Stimulated activated CD4-positive, alpha-beta T cell treated with anti-CD3 and anti-CD28 coated beads, Interleukin-2, amount 100 ng/mL, for 24 hours (primary cell): ENCODE data around the gene IHH.
A peak's percentile ranks its signal among the peaks of the same experiment; 100 is the strongest.

Experiments
- DNase-seq, 2 donors: peaks; one replicate each; pipeline ENCODE4 v3.0.0-alpha.2; 2020

The IHH gene

GRCh38 chr2:219060821-219061791, at the start of gene IHH:
Gene IHH (minus strand): TSS chr2:219060921. CDS start chr2:219060467, 454 bp downstream.
- DNase-seq, result peak in 1 of 2 donors; percentile 21

GRCh38 chr2:219109471-219109870, 48.8 kb upstream of the IHH start:
- DNase-seq, result peak; percentile 42 to 49

DNA sequence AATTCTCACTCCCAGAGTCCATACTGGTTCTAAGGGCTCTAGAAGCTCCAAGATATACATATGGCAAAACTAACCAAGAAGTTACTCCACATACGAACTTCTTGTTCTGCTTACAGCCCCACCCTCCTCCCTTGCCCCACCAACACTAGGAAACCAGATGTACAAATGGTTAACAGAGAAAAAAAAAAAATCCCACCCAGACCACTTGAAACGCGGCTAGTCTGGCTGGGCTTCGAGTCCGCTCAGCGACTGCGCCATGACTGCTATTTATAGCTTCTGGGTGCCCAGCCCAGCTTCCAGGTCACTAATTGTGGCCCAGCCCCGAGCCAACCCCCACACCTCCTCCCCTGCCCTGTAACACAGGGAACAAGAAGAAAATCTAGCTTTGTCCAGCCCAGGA, 47.0 kb upstream of the IHH start:
- DNase-seq, result no peak

DNA sequence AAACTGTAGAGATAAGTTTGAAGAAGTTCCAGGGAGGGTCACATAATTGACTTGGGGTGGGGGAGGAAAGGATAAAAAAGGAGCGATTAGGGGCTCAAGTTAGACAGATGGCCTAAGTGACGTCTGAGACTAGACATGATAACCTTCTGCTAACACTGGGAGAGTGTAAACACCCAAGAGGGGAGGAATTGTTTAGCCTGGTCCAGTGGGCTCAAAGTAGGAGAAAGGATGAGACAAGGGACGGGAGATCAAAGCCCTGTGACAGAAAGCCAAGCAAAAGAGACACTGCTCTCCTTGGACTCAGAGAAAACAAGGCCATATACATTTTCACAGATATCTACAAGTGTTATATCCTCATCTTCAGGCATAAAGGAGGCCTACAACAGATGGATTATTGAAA, 45.5 kb upstream of the IHH start:
- DNase-seq, result no peak

DNA sequence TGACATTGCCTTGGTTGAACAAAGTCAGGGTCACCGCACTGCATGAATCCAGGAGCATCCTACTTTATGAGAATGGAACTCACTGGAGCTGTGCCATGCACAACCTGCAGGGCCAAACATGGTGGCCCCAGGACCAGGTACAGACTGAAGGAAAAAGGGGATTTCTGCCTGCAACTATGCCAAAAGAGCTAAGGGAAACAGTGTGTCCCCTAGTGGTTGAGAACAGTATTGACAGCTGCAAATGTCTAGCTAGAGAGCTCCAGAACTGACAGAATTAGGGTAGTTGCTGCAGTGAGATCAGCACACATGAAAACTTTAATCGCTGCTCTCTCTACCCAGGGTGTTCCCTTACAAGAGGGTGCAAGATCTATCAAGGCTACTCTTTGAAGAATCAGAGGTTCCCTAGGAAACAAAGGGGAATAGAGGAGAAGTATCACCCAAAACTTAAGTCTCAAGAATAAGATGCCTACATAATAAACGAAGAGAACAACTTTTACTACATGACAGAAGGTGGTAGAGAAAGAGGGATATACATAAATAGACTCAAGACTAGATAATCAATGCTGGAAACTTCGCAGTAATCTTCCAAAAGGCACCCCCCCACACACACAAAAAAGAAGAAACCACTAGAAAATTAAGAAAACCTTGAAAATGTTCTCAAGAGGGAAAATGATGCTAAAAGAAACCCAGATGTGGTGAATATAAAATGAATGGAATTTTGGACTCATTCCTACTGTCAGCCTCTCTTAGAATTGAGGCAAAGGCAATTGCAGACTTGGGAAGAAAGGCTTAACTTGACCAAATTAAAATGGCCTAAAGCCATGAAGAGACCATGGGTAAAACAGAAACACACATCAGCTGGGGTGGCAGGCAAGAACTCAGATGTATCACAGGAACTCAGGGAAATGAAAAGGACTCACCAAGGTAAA, 43.6 kb upstream of the IHH start:
- peak in 1 of 2 donors; percentile 6 for DNase-seq

DNA sequence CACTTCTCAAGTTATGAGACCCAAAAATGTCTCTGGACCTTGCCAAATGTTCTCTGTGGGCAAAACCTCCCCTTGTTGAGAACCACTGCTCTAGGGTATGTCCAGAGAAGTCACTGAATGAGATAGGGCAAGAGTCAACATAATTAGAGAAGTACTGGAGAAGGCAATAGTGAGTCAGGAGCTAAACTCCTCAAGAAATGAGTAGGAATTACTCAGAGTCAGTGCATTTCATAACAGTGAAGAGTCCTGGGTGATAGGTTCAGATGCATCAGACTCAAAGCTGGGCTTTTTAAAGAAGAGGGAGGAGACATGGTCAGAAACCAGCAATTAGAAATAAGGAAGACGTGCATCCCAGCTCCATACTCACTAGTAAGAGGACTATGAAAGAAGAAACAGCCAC, 38.6 kb upstream of the IHH start:
- DNase-seq, result no peak

GRCh38 chr2:219095406-219095935, 34.8 kb upstream of the IHH start:
- no peak for DNase-seq

DNA sequence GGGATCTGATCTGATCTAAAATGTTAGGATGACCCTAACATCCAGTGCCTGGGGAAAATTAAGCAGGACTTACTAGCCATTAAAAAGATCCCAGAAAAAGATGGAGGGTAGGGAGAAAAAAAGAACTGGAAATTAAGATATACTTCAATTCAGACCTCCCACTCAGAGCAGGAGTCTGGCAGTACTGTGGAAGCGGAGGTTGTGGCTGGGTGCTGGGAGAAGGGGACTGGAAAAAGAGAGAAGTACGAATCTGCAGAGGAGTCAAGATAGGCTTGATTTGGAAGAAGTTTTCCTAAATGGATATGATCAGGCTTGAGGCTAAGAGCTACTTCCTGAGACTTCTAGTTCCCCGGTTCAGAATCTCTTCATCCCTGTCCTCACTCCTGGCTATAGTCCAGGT, 33.5 kb upstream of the IHH start:
- DNase-seq, result no peak

- no peak for DNase-seq
Observed at GRCh38 chr2:219090436-219091299, 29.9 kb upstream of the IHH start.

DNA sequence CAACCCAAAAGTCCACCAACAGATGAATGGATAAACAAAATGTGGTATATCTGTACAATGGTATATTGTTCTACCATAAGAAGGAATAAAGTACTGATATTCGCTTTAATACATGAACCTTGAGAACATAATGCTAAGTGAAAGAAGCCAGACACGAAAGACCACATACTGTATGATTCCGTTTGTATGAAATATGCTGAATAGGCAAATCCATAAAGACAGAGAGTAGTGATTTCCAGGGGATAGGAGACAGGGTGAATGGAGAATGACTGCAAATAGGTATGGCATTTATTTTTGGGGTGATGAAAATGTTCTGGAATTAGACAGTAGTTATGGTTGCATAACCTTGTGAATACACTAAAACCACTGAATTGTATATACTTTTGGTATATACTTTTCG, 28.6 kb upstream of the IHH start:
- DNase-seq, result no peak

DNA sequence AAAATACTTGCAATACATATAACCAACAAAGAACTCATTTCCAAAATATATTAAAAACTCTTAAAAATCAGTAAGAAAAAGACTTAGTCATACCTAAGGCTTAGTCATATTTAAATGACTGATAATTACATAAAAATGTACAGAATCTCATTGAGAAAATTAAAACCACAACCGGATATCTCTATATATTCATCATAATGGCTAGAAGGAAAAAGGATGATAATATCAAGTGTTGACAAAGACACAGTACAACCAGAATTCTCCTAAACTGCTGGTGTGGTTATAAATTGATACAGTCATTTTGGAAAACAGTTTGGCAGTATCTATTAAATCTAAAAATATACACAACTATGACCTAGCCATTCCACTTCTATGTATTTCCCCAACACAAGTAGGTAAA, 27.1 kb upstream of the IHH start:
- no peak for DNase-seq

GRCh38 chr2:219087361-219087760, 26.6 kb upstream of the IHH start:
- DNase-seq, result no peak

DNA sequence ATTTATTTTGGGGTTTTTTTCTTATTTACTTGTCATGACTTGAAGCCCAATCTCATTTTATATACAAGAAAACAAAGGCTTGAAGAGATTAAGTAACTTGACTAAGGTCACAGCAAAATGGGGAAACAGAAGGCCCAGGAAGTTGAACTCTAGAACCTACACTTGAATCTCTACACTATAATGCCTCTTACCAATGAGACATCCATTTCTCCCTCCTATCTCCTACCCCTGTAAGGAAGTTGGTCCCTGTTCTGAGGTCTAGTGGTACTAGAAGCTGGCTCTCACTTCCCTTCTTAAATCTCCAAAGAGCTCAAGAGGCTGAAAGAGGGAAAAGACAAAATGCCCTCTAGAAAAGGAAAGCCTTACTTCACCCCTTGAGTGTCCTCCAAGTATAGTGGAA, 25.5 kb upstream of the IHH start:
- no peak for DNase-seq

GRCh38 chr2:219084791-219085190, 24.1 kb upstream of the IHH start:
- DNase-seq, result no peak

GRCh38 chr2:219082332-219082958, 21.7 kb upstream of the IHH start:
- DNase-seq, result no peak

DNA sequence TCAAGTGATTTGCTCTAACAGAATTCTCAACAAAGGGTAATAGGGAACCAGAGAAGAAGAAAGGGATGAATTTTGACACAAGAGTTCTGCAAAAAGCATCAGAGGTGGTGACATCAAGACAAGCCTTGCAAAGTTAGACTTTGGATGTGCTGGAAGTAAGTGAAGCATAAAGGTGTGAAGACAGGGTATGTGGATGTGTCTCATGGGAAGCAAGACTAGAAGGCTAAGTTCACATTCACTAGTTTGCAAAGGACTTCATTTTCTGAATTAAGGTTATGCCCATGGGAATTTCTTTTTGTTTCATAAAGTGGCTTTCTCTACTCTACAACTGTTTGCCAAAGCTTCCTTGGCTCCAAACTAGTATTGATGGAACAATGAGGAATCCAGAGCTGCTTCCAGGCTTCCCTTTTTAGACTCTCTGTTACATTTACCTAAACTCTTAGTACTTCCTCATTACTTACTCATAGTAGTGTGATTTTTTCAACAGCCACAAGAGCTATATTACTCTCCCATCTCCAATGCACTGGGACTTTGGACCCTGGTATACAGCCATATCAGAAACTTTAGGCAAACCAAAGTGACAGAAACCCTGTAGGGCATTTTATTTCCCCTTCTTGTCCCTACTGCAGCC, 21.1 kb upstream of the IHH start:
- DNase-seq, result no peak

DNA sequence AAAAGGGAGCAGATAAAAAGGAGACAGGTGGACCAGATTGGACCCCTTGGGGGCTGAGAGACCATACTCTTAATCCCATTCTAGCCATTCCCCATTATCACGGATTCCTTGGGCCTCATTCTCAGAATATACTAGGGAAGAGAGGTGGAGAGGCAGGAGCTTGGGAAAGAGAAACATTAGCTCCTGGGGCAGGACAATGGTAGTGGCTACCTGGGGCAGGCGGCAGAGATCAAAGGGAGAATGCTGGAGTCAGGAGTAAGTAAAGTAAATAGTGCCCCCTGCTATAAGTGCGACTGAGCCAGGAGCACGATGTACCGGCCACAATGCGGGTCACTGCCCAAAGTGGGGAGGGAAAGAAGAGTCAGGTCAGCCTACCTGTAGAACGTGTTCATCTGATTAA, 20.4 kb upstream of the IHH start:
- no peak for DNase-seq

- no peak for DNase-seq
Observed at GRCh38 chr2:219079417-219079816, 18.7 kb upstream of the IHH start.

GRCh38 chr2:219078951-219079350, 18.2 kb upstream of the IHH start:
- no peak for DNase-seq

- no peak for DNase-seq
Observed at GRCh38 chr2:219078126-219078525, 17.4 kb upstream of the IHH start.

- DNase-seq, result no peak
Observed at GRCh38 chr2:219076253-219076652, 15.5 kb upstream of the IHH start.
